GM13977 (cell line): ENCODE measurements around the gene PELI2.

ENCODE experiments used
- DNase-seq: peaks from one replicate; pipeline ENCODE4 v3.0.0; 2012; ENCODE audit warnings: low spot score
- in situ Hi-C: fragments of 300-500 bp; cut with MboI; formaldehyde crosslinking; loops from one replicate; pipeline ENCODE4 v1.12.0; 2022; ENCODE audit warnings: low sequenced_read_pairs, low pct_unique_long_range_greater_than_20kb, mixed read lengths, inconsistent platforms; ENCODE audit not compliant: unreplicated experiment
- TF ChIP-seq, protein P1 (sequence below): IDR thresholded peaks from 2 replicates; pipeline ENCODE4 v1.5.1; 2012; ENCODE audit warnings: mild to moderate bottlenecking, control low read depth; ENCODE audit not compliant: insufficient read depth; ENCODE audit errors: extremely low read depth, missing control alignments

PELI2 gene

DNA sequence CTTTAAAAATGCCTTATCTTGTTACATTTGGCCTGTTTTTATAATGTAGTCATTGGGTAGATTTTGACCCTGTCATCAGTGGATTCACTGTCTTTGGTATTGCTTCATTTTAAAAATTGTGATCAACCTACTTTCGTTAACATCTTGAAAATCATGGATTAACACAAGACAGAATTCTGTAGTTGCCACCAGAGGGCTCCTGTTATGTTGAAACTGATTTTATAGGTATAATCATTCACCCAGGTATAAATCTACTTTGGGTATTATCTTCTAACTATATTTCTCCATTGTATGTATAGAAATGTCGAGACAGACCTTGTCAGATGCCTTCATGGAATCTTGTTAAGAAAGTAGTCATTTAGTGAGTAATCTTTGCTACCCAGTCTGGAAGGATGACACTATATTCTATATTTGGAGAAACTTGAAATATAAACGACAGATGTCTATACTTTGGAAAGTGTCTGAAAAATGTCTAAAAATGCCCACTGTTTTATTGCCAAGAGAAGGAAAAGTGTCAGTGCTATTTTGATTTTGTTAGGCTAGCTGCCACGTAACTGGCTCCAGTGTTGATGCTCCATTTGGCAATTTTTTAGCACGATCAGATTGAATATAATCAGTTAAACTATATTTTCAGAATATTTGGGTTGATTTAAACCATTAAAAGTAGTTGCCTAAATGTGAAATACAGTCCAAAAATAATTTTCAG is 129.4 kb downstream of the PELI2 start:
- TF ChIP-seq, protein P1, sequence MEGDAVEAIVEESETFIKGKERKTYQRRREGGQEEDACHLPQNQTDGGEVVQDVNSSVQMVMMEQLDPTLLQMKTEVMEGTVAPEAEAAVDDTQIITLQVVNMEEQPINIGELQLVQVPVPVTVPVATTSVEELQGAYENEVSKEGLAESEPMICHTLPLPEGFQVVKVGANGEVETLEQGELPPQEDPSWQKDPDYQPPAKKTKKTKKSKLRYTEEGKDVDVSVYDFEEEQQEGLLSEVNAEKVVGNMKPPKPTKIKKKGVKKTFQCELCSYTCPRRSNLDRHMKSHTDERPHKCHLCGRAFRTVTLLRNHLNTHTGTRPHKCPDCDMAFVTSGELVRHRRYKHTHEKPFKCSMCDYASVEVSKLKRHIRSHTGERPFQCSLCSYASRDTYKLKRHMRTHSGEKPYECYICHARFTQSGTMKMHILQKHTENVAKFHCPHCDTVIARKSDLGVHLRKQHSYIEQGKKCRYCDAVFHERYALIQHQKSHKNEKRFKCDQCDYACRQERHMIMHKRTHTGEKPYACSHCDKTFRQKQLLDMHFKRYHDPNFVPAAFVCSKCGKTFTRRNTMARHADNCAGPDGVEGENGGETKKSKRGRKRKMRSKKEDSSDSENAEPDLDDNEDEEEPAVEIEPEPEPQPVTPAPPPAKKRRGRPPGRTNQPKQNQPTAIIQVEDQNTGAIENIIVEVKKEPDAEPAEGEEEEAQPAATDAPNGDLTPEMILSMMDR = no peak
- DNase-seq = no peak
- in situ Hi-C loops = no loop called here

DNA sequence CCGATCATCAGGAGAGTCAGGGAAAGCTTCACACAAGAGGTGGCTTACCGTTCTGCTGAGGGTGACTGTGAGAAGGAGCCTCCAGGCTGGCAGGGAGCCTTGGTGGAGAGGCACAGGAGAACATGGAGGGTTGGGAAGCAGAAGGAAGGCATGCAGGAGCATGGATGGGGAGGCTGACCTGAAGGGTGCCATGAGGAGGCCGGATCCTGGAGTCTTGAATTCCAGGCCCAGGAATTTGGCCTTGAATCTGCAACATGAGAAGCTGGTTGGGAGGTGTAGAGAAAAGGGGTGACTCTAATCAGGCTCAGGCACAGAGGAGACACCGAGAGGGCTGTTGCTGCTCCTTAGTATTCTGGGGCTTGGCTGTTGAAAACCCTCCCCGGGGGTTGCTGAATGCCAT is 130.2 kb downstream of the PELI2 start:
- in situ Hi-C loops = no loop called here
- no peak for DNase-seq
- TF ChIP-seq, protein P1 = no peak

DNA sequence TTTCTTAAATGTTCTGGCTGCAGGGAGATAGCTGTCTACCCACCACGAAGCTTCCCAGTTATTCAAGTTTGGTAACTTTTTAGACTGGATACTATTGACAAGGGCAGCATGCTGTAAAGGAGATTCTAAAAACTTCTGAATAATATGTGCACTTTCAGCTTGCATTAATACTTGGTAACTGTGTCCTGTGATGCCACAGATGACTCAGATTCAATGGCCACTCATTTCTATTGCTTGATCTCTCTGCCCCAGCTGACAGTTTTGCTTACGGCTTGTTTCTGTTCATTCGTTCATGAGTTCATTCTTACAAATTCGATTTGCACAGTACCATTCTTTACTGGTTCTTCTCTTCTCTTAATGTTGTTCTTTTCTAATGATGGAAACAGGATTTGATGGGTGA is 142.8 kb downstream of the PELI2 start:
- in situ Hi-C loops = no loop called here
- TF ChIP-seq, protein P1 = no peak

DNA sequence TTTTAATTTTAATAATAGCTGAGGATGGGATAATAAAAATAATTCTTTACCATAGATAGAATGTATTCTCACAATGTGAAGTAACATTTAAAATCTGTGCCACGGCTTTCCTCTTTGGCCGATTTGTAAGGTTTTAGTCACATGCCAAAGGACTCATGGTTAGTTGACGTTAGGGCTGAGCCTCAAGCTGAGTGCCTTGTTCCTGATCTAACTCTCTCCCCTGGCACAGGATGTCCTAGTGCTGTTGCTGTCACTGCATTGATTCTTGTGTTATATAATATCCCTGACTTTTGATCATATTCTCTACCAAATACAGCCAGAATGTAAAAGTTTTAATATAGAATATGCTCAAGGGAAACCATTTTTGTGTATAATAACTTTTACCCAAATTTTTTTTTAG is 144.3 kb downstream of the PELI2 start:
- TF ChIP-seq, protein P1 = no peak
- in situ Hi-C loops = no loop called here
- DNase-seq = no peak

More for the DNA sequence above, 142.8 kb downstream of the PELI2 start:
- DNase-seq = no peak

DNA sequence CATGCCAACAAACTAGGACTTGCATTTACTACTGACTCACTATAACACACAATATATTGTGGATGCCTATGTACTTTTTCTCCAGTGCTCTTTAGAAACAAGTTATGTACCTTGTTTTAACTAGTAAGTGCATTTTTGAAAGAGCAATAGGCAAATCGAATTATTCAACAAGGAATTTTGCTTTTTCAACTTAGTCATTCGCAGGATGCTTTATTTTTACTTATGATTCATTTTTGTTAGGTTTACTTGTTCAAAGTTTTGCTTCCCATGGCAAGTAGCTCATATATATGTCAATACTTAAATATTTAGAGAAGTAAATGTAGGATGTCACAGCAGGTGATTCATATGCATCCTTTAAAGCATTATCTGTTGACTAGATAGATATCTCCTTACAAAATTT is 149.8 kb downstream of the PELI2 start:
- no peak for DNase-seq
- TF ChIP-seq, protein P1 = no peak
- in situ Hi-C loops = no loop called here

DNA sequence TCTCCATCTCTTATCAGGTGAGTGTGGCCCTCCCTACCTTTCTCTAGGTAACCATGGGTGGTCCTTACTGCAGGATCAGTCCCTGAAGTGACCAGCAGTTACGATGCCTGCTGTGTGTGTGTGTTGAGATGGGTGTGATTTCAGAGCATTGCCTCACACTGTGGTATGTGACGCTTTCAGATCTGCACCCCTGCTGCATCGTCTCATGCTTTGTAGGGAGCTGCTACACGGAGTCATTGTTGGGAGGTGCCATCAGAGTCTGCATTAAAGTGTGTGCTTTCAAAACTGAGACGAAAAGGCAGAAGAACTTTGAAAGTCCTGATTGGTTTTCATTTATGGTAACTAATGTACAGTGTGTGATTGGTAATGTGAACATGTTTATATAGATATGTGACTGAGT is 150.5 kb downstream of the PELI2 start:
- no peak for DNase-seq
- TF ChIP-seq, protein P1 = no peak
- in situ Hi-C loops = no loop called here

DNA sequence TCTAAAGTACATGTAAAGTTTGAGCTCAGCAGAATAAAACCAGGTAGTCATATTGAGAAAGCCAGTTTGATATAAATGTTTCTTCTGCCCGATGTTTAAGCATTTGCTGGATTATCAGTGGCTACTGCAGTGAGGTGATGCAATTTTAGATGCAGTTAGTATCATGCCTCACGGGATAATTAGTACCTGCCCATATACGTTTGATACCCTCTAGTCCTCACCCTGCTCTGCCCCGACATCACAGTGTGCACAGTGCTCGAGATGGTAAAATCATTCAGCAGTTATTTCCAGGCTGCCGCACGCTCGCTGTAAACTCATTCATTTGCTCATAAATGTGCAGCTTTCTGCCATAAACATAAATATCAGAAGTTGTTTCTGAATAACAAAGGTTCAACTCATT is 152.7 kb downstream of the PELI2 start:
- DNase-seq = no peak
- in situ Hi-C loops = no loop called here
- TF ChIP-seq, protein P1 = no peak
